Spleen (tissue), 11 donors: Measurements from ENCODE around the gene SDK1. TPM values are rescaled to one million over a fixed set of nuclear protein-coding genes. Genes with fewer than 3 reads are reported as not detected.

ENCODE experiments used
- DNase-seq: peaks from one replicate; pipeline ENCODE4 v3.0.0-alpha.2; 2020
- H3K27ac ChIP-seq, 8 donors: fragments of 200-600 bp; sonication (generic) in 7 of 8; 1 replicate in 4 of 8; 2 replicates in 4 of 8; pipeline versions ENCODE4 v1.5.0 to v1.8.0; 2016 to 2021; ENCODE audit warnings: inconsistent platforms in 4 of 8, mild to moderate bottlenecking in 4 of 8, moderate library complexity in 1 of 8
- H3K27me3 ChIP-seq, 7 donors: fragments of 200-600 bp; sonication (generic) in 6 of 7; replicated peaks in 1 of 7; 1 replicate in 4 of 7; 2 replicates in 3 of 7; pipeline versions ENCODE4 v1.5.0 to v1.8.0; 2016 to 2021; ENCODE audit warnings: inconsistent platforms in 3 of 7, mild to moderate bottlenecking in 1 of 7
- H3K36me3 ChIP-seq, 6 donors: fragments of 200-600 bp; sonication (generic) in 5 of 6; 1 replicate in 4 of 6; 2 replicates in 2 of 6; pipeline versions ENCODE4 v1.5.0 to v1.8.0; 2016 to 2021; ENCODE audit warnings: inconsistent platforms in 2 of 6
- H3K4me1 ChIP-seq, 6 donors: fragments of 200-600 bp; sonication (generic) in 5 of 6; 1 replicate in 3 of 6; 2 replicates in 3 of 6; pipeline versions ENCODE4 v1.5.0 to v1.8.0; 2016 to 2021; ENCODE audit warnings: inconsistent platforms in 3 of 6
- H3K4me3 ChIP-seq, 8 donors: fragments of 200-600 bp; sonication (generic) in 7 of 8; 1 replicate in 4 of 8; 2 replicates in 4 of 8; pipeline versions ENCODE4 v1.5.0 to v1.8.0; 2016 to 2021; ENCODE audit warnings: inconsistent platforms in 4 of 8, mild to moderate bottlenecking in 4 of 8, moderate library complexity in 2 of 8
- H3K9me3 ChIP-seq, 8 donors: fragments of 200-600 bp; sonication (generic) in 7 of 8; 1 replicate in 4 of 8; 2 replicates in 4 of 8; pipeline versions ENCODE4 v1.5.0 to v1.8.0; 2016 to 2021; ENCODE audit warnings: inconsistent platforms in 4 of 8
- CTCF ChIP-seq, 11 experiments: fragments of 200-600 bp in 7 of 11; fragments of 450-650 bp in 4 of 11; sonication (generic) in 4 of 11; IDR thresholded peaks in 8 of 11; conservative IDR thresholded peaks in 3 of 11; 1 replicate in 7 of 11; 2 replicates in 4 of 11; pipeline versions ENCODE4 v1.4.0 to v1.8.0; 2016 to 2021; ENCODE audit warnings: antibody characterized with exemption in 11 of 11, inconsistent platforms in 4 of 11, mild to moderate bottlenecking in 1 of 11
- POLR2A ChIP-seq, 3 donors: fragments of 450-650 bp; IDR thresholded peaks; one replicate each; pipeline ENCODE4 v1.5.1; 2017; ENCODE audit warnings: antibody characterized with exemption in 3 of 3, mild to moderate bottlenecking in 1 of 3
- POLR2AphosphoS5 ChIP-seq, 3 donors: sonication (generic); formaldehyde crosslinking; IDR thresholded peaks; one replicate each; pipeline ENCODE4 v1.5.1; 2017; ENCODE audit warnings: antibody characterized with exemption in 3 of 3
- WGBS, 5 donors: extraction: QIAGEN DNeasy Blood & Tissue Kit in 3 of 5; methylation state at CpG; one replicate each; pipeline versions ENCODE4 v1.1.5 to v1.1.7; 2013 to 2018; 5-methylcytosine and 5-hydroxymethylcytosine counted together
- intact Hi-C: fragments of 100-400 bp; cut with DNase I; formaldehyde crosslinking; loops from one replicate; pipeline ENCODE4 v1.15.0; 2023; ENCODE audit warnings: low total_unique reads
- polyA plus RNA-seq, 3 donors: library from polyadenylated mRNA; stranded (reverse); fragments of 200-250 nt; gene quantifications; one replicate each; pipeline ENCODE4 v1.2.1, GENCODE V29; 2013
- total RNA-seq, 7 donors: library from RNA; depleted of rRNA in 3 of 7; stranded (reverse); fragments of >200 nt in 3 of 7; fragmentation: NEBNext Ultra II Directional in 4 of 7; extraction: Animal tissue kit (Norgen Biotek cat#: 25700) in 4 of 7; gene quantifications; one replicate each; pipeline versions ENCODE4 v1.1.0 to v1.2.1, GENCODE V29; 2016 to 2021
- donor health status: healthy with polysubstance abuse.
- donor health status: DM: no; HTN: no; CAD: no; lungs with moderate emphysema.
- donor health status: DM: no; HTN: no; CAD: no.
- donor health status: Bipolar disorder and iron deficiency.
- donor health status: healthy.
- donor health status: DM: no; HTN: no; CAD: no.
- donor health status: DM: yes; HTN: yes; CAD: no.

Gene SDK1
- total and polyA plus RNA-seq, 10 donors = 3.2 to 54.1 (median 35.1) TPM

GRCh38 chr7:3682028-3682710 is 381.1 kb downstream of the SDK1 start:
- H3K9me3 ChIP-seq = no peaks in the 10 kb centered on the region
- no peak for DNase-seq
- H3K4me3 ChIP-seq = no peak overlapping the region
- H3K27ac ChIP-seq = no peak overlapping the region
- H3K27me3 ChIP-seq = no peaks in the 10 kb centered on the region
- intact Hi-C loops = no loop called here
- 50 to 61% (median 55%) methylated on average over 10 of the region's 10 CpGs for WGBS, 5 donors
- peaks cover 0 to 7% (median 3%) of the 10 kb centered on the region in 6 donors for H3K4me1 ChIP-seq
- H3K36me3 ChIP-seq = no peaks in the 10 kb centered on the region
- TF ChIP-seq CTCF (IDR thresholded peaks at IDR 0.05 in 8 of 11, conservative IDR thresholded peaks at IDR 0.05 in 3 of 11) (no peak), POLR2A (IDR thresholded peaks at IDR 0.05) (no peak)

DNA sequence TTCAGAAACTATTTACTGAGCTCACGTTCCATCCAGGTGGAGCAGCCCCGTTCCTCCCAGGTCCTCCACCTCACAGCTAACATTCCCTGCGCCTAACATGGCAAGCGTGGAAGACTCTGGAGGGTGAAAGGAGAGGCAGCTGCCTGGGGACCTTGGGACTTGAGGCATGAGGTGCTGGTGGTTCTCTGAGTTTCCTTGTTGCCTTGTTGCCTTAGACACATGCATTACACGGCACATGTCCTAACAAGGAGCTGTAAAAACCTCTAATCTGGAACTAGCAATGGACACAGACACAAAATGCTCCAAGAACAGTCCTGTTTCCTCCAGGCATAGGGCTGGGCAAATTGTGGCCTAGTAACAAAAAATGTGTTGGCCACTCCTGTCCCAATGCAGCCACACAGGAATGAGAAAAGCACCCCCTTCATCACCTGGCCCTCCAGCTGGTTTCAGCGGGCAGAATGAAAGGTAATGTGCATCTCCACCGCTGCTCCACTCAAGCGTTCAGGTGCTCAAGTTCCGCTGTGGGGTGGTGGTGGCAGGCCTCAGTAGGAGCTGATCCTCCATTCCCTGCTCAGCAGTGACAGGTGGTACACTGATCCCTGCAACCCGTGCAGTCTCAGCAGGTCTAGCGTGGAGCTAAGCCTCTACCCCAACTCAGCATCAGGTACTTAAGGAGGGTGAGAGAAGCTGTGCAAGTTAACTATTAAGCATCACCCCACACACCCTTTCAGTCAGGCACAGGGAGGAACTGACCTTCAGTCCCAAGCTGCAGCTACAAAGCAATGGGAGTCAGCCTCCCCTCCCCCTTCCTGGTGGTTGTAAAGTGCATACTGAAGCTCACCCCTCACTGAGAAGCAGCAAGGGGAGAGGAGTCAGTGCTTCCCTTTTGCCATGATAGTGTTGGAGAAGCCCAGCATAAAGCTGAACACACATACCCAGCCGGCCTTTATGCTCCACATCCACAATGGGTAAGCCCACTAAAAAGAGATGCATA is 382.8 kb downstream of the SDK1 start:
- no peak for TF ChIP-seq POLR2AphosphoS5 (IDR thresholded peaks at IDR 0.05)
- TF ChIP-seq POLR2A (IDR thresholded peaks at IDR 0.05) = no peak
- TF ChIP-seq CTCF (IDR thresholded peaks at IDR 0.05 in 8 of 11, conservative IDR thresholded peaks at IDR 0.05 in 3 of 11) = no peak
- H3K36me3 ChIP-seq = no peaks in the 10 kb centered on the region
- no peak overlapping the region for H3K4me3 ChIP-seq
- peaks cover 0 to 6% (median 0%) of the 10 kb centered on the region in 8 donors for H3K9me3 ChIP-seq
- H3K27ac ChIP-seq = no peak overlapping the region
- no peak for DNase-seq
- intact Hi-C loops = no loop called here
- WGBS, 5 donors = 74 to 91% (median 83%) methylated on average over 11 to 12 of the region's 12 CpGs
- peaks cover 0 to 7% (median 3%) of the 10 kb centered on the region in 6 donors for H3K4me1 ChIP-seq
- no peaks in the 10 kb centered on the region for H3K27me3 ChIP-seq

DNA sequence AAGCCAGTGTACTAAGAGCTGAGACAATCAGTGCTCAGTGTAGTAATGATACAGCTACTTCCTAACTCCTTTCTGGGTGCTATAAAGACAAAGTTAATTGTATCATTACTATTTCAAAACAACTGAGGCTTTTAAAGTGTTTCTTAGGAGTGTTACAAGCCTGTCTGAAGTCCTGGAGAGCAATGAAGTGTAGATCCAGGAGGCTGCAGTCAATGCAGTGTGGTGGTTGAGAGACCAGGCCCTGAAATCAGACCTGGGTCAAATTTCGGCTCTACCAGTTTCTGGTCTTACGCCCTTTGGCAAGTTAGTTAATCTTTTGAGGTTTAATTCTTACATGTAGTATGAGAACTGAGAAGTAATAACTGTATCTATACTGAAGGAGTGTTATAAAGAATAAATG is 387.0 kb downstream of the SDK1 start:
- Histone ChIP-seq H3K4me1 (no peaks in the 10 kb centered on the region), H3K36me3 (no peaks in the 10 kb centered on the region), H3K27ac (no peak overlapping the region), H3K27me3 (no peaks in the 10 kb centered on the region), H3K4me3 (no peak overlapping the region), H3K9me3 (peaks cover 0 to 14% (median 0%) of the 10 kb centered on the region in 8 donors)
- TF ChIP-seq POLR2AphosphoS5 (IDR thresholded peaks at IDR 0.05) (no peak), CTCF (IDR thresholded peaks at IDR 0.05 in 8 of 11, conservative IDR thresholded peaks at IDR 0.05 in 3 of 11) (no peak), POLR2A (IDR thresholded peaks at IDR 0.05) (no peak)
- 43 to 81% (median 52%) methylated on average over 2 of the region's 2 CpGs for WGBS, 5 donors
- DNase-seq = no peak
- intact Hi-C loops = no loop called here

- Histone ChIP-seq H3K4me3 (no peak overlapping the region), H3K9me3 (peaks cover 0 to 14% (median 0%) of the 10 kb centered on the region in 8 donors), H3K36me3 (no peaks in the 10 kb centered on the region), H3K27me3 (no peaks in the 10 kb centered on the region), H3K27ac (no peak overlapping the region), H3K4me1 (no peaks in the 10 kb centered on the region)
- intact Hi-C loops = no loop called here
- TF ChIP-seq POLR2AphosphoS5 (IDR thresholded peaks at IDR 0.05) (no peak), POLR2A (IDR thresholded peaks at IDR 0.05) (no peak), CTCF (IDR thresholded peaks at IDR 0.05 in 8 of 11, conservative IDR thresholded peaks at IDR 0.05 in 3 of 11) (no peak)
- 82 to 94% (median 88%) methylated on average over 3 of the region's 3 CpGs for WGBS, 5 donors
- no peak for DNase-seq
Observed at GRCh38 chr7:3688842-3689241, 387.8 kb downstream of the SDK1 start.
